CD4-positive, alpha-beta memory T cell (primary cell): Measurements from ENCODE around the gene C5orf15. TPM values are rescaled to one million over a fixed set of nuclear protein-coding genes. Genes with fewer than 3 reads are reported as not detected.
"Not testable (repeated sequence)": the region's sequence is repeated elsewhere in the genome, so short reads cannot be mapped to it uniquely, and the experiment has no call there.

Experiments
- CTCF ChIA-PET: fragments of 350-600 bp; sonication (Branson Sonifier 250); formaldehyde crosslinking; loops from one replicate; lab custom pipeline; 2021; ENCODE audit warnings: inconsistent platforms; ENCODE audit not compliant: partially characterized antibody; lab: Charles Lee
- POLR2A ChIA-PET: fragments of 350-600 bp; sonication (Branson Sonifier 250); formaldehyde crosslinking; loops from one replicate; lab custom pipeline; 2021; ENCODE audit not compliant: partially characterized antibody; lab: Charles Lee
- DNase-seq, 5 donors: peaks; one replicate each; pipeline versions ENCODE4 v3.0.0 to v3.0.0-alpha.2; 2020 to 2022; ENCODE audit warnings: mixed read lengths in 1 of 5
- H3K27ac ChIP-seq: one replicate; pipeline ENCODE4 v1.7.0; 2013; ENCODE audit warnings: low read depth, low read length
- H3K27me3 ChIP-seq: 2 replicates; pipeline ENCODE4 v1.7.0; 2013; ENCODE audit warnings: mild to moderate bottlenecking, low read length, moderate library complexity; ENCODE audit not compliant: insufficient read depth
- H3K36me3 ChIP-seq: 2 replicates; pipeline ENCODE4 v1.7.0; 2013; ENCODE audit warnings: mild to moderate bottlenecking, low read length, moderate library complexity; ENCODE audit not compliant: insufficient read depth
- H3K4me1 ChIP-seq: 2 replicates; pipeline ENCODE4 v1.7.0; 2013; ENCODE audit warnings: mild to moderate bottlenecking, low read length, moderate library complexity; ENCODE audit not compliant: insufficient read depth
- H3K4me3 ChIP-seq, 2 donors: one replicate each; pipeline ENCODE4 v1.7.0; 2013; ENCODE audit warnings: low read length in 2 of 2, mild to moderate bottlenecking in 1 of 2
- H3K9me3 ChIP-seq, 2 donors: one replicate each; pipeline ENCODE4 v1.7.0; 2013; ENCODE audit warnings: low read length in 2 of 2, control low read depth in 1 of 2; ENCODE audit not compliant: control insufficient read depth in 1 of 2
- H3K27ac Mint-ChIP-seq, 7 donors: one replicate each; pipeline ENCODE4 v1.8.0; 2020 to 2021; ENCODE audit warnings: mixed read lengths in 7 of 7, mild to moderate bottlenecking in 6 of 7, inconsistent platforms in 3 of 7, moderate library complexity in 3 of 7
- H3K27me3 Mint-ChIP-seq, 2 donors: one replicate each; pipeline ENCODE4 v1.8.0; 2020 to 2021; ENCODE audit warnings: mixed read lengths in 2 of 2
- H3K36me3 Mint-ChIP-seq, 2 donors: one replicate each; pipeline ENCODE4 v1.8.0; 2020 to 2021; ENCODE audit warnings: mixed read lengths in 2 of 2, inconsistent platforms in 1 of 2, mild to moderate bottlenecking in 1 of 2
- H3K4me1 Mint-ChIP-seq, 4 donors: one replicate each; pipeline ENCODE4 v1.8.0; 2020 to 2021; ENCODE audit warnings: mixed read lengths in 4 of 4, mild to moderate bottlenecking in 1 of 4
- H3K4me3 Mint-ChIP-seq, 8 donors: one replicate each; pipeline ENCODE4 v1.8.0; 2020 to 2021; ENCODE audit warnings: mixed read lengths in 8 of 8, mild to moderate bottlenecking in 7 of 8, moderate library complexity in 6 of 8, inconsistent platforms in 3 of 8
- H3K9me3 Mint-ChIP-seq, 8 donors: one replicate each; pipeline ENCODE4 v1.8.0; 2020 to 2021; ENCODE audit warnings: mixed read lengths in 8 of 8, mild to moderate bottlenecking in 5 of 8, inconsistent platforms in 3 of 8, moderate library complexity in 1 of 8
- intact Hi-C: fragments of 100-400 bp; cut with micrococcal nuclease; formaldehyde crosslinking; loops from one replicate; pipeline ENCODE4 v1.15.1; 2023
- polyA plus RNA-seq, 2 donors: library from polyadenylated mRNA; unstranded; fragments of 300-500 nt; fragmentation: Illumina TruSeq; gene quantifications; one replicate each; pipeline ENCODE4 v1.2.3, GENCODE V29; 2021
- total RNA-seq, 2 experiments: library from RNA; stranded (reverse); gene quantifications; one replicate each; pipeline ENCODE4 v1.2.3, GENCODE V29; 2021

C5orf15 gene
- total and polyA plus RNA-seq, 4 experiments from 2014 or later, result 13.3 to 28.8 (median 22.2) TPM

DNA sequence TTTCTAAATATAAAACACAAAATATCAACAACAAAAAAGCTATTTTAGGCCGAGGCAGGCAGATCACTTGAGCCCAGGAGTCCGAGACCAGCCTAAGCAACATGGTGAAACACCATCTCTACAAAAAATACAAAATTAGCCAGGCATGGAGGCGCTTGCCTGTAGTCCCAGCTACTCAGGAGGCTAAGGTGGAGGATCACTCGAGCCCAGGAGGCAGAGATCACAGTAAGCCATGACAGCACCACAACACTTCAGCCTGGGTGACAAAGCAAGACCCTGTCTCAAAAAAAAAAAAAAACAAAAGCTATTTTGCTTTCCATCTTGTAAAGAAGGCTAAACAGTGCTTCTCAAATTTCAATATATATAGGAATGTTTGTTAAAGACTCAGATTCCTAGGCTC lies 11.3 kb downstream of the C5orf15 start:
- Histone ChIP-seq H3K9me3 (no peaks in the 10 kb centered on the region), H3K27ac (no peak overlapping the region), H3K36me3 (peaks cover 8% of the 10 kb centered on the region), H3K27me3 (no peaks in the 10 kb centered on the region), H3K4me1 (peaks cover 13% of the 10 kb centered on the region), H3K4me3 (no peak overlapping the region)
- Mint-ChIP-seq H3K9me3 (no peaks in the 10 kb centered on the region), H3K27me3 (no peaks in the 10 kb centered on the region), H3K36me3 (peaks cover 27 to 43% of the 10 kb centered on the region in 2 donors), H3K27ac (peak overlapping the region in 6 of 7 donors; percentile 44 to 78 (median 61)), H3K4me1 (peaks cover 12 to 22% (median 18%) of the 10 kb centered on the region in 4 donors), H3K4me3 (no peak overlapping the region)
- intact Hi-C loops, result no loop called here
- ChIA-PET POLR2A (no interaction called here), CTCF (interaction anchor here (0.7 kb wide), 1 partner anchor 41 kb away, joined by 3 read pairs; no protein-coding TSS in a partner anchor)
- no peak for DNase-seq

DNA sequence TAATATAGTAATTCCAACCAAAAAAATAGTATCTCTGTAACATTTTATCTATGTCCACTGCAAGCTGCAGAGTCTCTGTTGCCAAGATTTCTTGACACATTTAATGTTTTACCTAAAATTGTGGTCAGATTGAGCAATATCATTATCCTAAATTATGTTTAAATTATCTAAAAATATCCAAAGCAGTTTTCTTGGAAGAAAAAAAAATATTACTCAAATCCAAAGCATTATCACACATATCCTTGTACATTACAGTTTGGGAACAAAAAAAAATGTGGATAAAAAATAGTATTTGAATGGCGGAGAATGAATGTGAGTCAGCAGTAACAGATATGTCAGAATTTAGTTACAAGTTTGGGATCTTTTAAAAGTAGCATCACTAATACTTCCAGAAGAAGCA lies 12.2 kb downstream of the C5orf15 start:
- H3K36me3 Mint-ChIP-seq, result peaks cover 27 to 43% of the 10 kb centered on the region in 2 donors

DNA sequence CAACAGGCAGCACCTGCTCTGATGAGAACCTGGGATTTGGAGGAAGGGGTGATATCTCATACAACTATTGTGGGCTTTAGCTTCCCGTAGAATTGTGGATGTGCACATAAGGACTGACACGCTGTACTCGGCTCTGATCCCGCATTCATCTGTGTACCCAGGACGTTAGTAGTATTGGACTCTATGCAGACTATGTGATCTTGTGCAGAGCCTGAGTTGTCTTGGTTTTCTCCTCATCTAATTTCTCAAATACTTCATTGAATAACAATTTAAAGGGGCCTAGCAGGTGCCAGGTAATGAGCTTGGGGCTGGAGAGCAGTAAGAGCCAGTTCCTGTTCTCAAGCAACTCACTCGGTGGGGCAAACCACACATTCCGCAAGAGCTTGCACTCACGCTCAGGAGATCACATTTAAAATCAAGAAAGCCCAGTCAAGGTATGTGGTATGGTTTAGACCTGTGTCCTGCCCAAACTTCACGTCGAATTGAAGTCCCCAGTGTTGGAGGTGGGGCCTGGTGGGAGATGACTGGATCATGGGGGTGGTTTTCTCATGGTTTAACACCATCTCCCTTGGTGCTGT lies 14.8 kb downstream of the C5orf15 start:
- Mint-ChIP-seq H3K27ac (peak overlapping the region in 2 of 7 donors; percentile 37 to 48), H3K9me3 (no peaks in the 10 kb centered on the region), H3K4me3 (no peak overlapping the region), H3K27me3 (no peaks in the 10 kb centered on the region), H3K36me3 (peaks cover 19 to 30% of the 10 kb centered on the region in 2 donors), H3K4me1 (peaks cover 6 to 8% (median 7%) of the 10 kb centered on the region in 4 donors)
- no peak overlapping the region for H3K27ac ChIP-seq
- H3K36me3 ChIP-seq, result peaks cover 8% of the 10 kb centered on the region
- no peak overlapping the region for H3K4me3 ChIP-seq
- CTCF ChIA-PET, result interaction anchor here (0.5 kb wide), 1 partner anchor 25 kb away, joined by 3 read pairs; no protein-coding TSS in a partner anchor
- intact Hi-C loops, result no loop called here
- peaks cover 9% of the 10 kb centered on the region for H3K4me1 ChIP-seq
- no peak for DNase-seq
- no peaks in the 10 kb centered on the region for H3K27me3 ChIP-seq
- H3K9me3 ChIP-seq, result no peaks in the 10 kb centered on the region
- POLR2A ChIA-PET, result no interaction called here

More for the DNA sequence above, 12.2 kb downstream of the C5orf15 start:
- H3K27ac Mint-ChIP-seq, result peak overlapping the region in 1 of 7 donors; percentile 22
- H3K27me3 Mint-ChIP-seq, H3K9me3 Mint-ChIP-seq, CTCF ChIA-PET, intact Hi-C loops, H3K27me3 ChIP-seq, H3K4me3 ChIP-seq, DNase-seq, POLR2A ChIA-PET, H3K27ac ChIP-seq, H3K9me3 ChIP-seq, H3K4me3 Mint-ChIP-seq, H3K36me3 ChIP-seq: not testable (repeated sequence)
- H3K4me1 ChIP-seq, result peaks cover 13% of the 10 kb centered on the region
- H3K4me1 Mint-ChIP-seq, result peaks cover 12 to 21% (median 18%) of the 10 kb centered on the region in 4 donors

DNA sequence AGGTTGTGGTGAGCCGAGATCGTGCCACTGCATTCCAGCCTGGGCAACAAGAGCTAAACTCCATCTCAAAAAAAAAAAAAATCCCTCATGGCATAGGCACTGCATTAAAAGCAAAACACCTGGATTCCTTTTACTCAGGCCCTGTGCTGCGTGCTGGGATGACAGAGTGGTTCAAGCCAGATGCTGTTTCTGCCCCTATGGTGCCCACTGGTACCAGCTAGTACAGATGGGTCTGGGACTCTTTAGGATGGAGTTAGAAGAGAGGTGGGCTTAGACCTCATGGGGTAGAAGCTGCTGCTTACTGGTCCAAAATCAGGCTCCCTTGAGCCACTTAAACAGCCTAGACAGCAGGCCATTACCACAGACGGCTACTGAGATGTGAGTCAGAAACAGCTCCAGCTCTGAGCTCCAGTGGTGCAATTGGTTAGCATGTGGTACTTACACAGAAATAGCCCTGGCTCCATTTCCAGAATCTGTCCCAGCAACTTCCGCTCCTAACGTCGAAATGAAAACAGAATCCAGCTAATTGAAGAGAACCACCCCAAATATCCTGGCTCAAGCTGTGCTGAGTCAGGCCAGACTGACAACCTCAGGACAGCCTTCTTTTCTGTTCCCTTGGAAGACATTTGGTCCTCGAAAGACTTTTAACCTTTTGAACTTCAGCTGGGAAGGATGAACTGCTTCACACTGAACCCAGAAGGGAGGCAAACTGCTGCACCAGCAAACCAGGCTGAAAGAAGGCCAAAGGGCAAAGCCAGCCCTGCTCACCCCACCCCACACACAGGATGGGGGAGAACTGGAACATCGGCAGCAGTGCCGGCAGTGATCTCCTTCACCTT lies 15.5 kb downstream of the C5orf15 start:
- peaks cover 19 to 30% of the 10 kb centered on the region in 2 donors for H3K36me3 Mint-ChIP-seq
- DNase-seq, result no peak
- peaks cover 7% of the 10 kb centered on the region for H3K36me3 ChIP-seq
- intact Hi-C loops, result no loop called here
- H3K4me1 ChIP-seq, result peaks cover 7% of the 10 kb centered on the region
- H3K4me3 ChIP-seq, result no peak overlapping the region
- H3K27me3 Mint-ChIP-seq, result no peaks in the 10 kb centered on the region
- no peaks in the 10 kb centered on the region for H3K9me3 ChIP-seq
- ChIA-PET CTCF (interaction anchor here (0.5 kb wide), 1 partner anchor 26 kb away, joined by 3 read pairs; no protein-coding TSS in a partner anchor), POLR2A (no interaction called here)
- H3K9me3 Mint-ChIP-seq, result no peaks in the 10 kb centered on the region
- no peak overlapping the region for H3K27ac ChIP-seq
- peak overlapping the region in 2 of 7 donors; percentile 42 to 53 for H3K27ac Mint-ChIP-seq
- H3K27me3 ChIP-seq, result no peaks in the 10 kb centered on the region
- no peak overlapping the region for H3K4me3 Mint-ChIP-seq
- H3K4me1 Mint-ChIP-seq, result peaks cover 6 to 8% (median 7%) of the 10 kb centered on the region in 4 donors

DNA sequence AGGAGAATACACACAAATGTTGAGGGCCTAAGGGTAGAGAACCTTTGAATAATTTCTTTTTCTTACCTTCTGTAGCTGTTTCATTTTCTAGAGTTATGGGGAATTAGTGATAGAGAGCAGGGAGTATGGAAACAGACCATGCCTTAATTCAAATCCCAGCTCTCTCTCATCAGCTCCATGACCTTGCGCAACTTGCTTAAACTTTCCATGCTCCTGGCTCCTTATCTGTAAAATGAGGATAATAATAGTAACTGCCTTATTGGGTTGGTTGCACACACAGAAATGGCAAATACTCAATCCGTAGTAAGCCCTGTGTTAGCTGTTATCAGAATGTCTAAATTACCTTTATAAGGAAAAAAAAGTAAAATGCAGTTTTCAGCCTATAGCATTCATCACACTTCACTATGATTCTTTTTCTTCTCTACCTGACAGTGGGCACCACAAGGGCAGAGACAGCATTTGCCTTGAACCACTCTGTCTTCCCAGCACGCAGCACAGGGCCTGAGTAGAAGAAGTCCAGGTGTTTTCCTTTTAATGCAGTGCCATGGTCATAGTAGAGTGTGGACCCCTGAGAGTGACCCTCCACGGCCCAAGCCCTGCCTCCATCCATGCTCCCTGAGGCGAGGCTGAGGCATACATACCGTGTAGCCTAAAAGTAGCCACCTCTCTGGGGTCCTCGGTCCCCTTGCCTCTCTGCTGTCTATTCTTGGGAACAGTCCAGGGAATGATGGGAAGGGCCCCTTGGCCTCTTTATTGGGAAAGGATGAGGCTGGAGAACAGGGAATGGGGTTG lies 17.4 kb downstream of the C5orf15 start:
- POLR2A ChIA-PET, result no interaction called here
- Histone ChIP-seq H3K4me3 (no peak overlapping the region), H3K27ac (no peak overlapping the region), H3K27me3 (no peaks in the 10 kb centered on the region), H3K36me3 (peaks cover 5% of the 10 kb centered on the region), H3K4me1 (no peaks in the 10 kb centered on the region), H3K9me3 (no peaks in the 10 kb centered on the region)
- H3K36me3 Mint-ChIP-seq, result peaks cover 12 to 17% of the 10 kb centered on the region in 2 donors
- DNase-seq, result no peak
- H3K4me3 Mint-ChIP-seq, result no peak overlapping the region
- intact Hi-C loops, result no loop called here
- H3K27ac Mint-ChIP-seq, result no peak overlapping the region
- no peaks in the 10 kb centered on the region for H3K27me3 Mint-ChIP-seq
- CTCF ChIA-PET, result no interaction called here
- no peaks in the 10 kb centered on the region for H3K9me3 Mint-ChIP-seq
- H3K4me1 Mint-ChIP-seq, result no peaks in the 10 kb centered on the region

DNA sequence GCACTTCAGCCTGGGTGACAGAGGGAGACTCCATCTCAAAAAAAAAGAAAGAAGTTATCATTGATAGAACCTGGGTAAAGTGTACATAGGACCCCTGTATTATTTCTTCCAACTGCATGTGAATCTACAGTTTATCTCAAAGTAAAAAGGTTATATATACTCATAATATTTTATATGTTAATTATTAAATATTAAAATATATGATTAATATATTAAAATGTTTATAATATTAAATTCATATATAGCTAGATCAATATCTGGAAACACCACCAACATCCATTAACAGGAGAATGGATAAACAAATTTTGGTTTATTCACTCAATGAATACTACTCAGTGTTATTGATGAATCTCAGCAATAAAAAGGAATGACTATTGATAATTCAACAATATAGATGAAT lies 19.7 kb downstream of the C5orf15 start:
- Histone ChIP-seq H3K36me3 (no peaks in the 10 kb centered on the region), H3K27me3 (no peaks in the 10 kb centered on the region), H3K27ac (no peak overlapping the region), H3K9me3 (no peaks in the 10 kb centered on the region), H3K4me3 (no peak overlapping the region), H3K4me1 (no peaks in the 10 kb centered on the region)
- H3K4me1 Mint-ChIP-seq, result no peaks in the 10 kb centered on the region
- peaks cover 2 to 4% of the 10 kb centered on the region in 2 donors for H3K36me3 Mint-ChIP-seq
- ChIA-PET CTCF (interaction anchor here (1.2 kb wide), 1 partner anchor 31 kb away, joined by 5 read pairs; no protein-coding TSS in a partner anchor), POLR2A (no interaction called here)
- DNase-seq, result no peak
- intact Hi-C loops, result no loop called here
- no peak overlapping the region for H3K4me3 Mint-ChIP-seq
- H3K27ac Mint-ChIP-seq, result no peak overlapping the region
- H3K27me3 Mint-ChIP-seq, result peaks cover 0 to 3% of the 10 kb centered on the region in 2 donors
- H3K9me3 Mint-ChIP-seq, result no peaks in the 10 kb centered on the region
